Endothelial cell of umbilical vein (primary cell): ENCODE measurements around the gene SYDE1. TPM values are rescaled to one million over a fixed set of nuclear protein-coding genes. Genes with fewer than 3 reads are reported as not detected.

Experiments
- BruUV-seq: library from RNA; stranded (reverse); fragments of 400-500 nt; replicated peaks from 2 replicates; lab custom pipeline; 2021; lab: Mats Ljungman, UMichigan
- CTCF ChIA-PET: fragments of 300-600, 350-600 bp; sonication (Branson Sonifier 250); formaldehyde crosslinking; loops from one replicate; lab custom pipeline; 2021; ENCODE audit warnings: antibody characterized with exemption, inconsistent platforms; lab: Charles Lee
- POLR2A ChIA-PET: fragments of 300-600, 350-600 bp; sonication (Branson Sonifier 250); formaldehyde crosslinking; loops from one replicate; lab custom pipeline; 2021; ENCODE audit warnings: antibody characterized with exemption, inconsistent platforms; lab: Charles Lee
- DNase-seq: peaks from one replicate; pipeline ENCODE4 v3.0.0-alpha.2; 2011; ENCODE audit warnings: low read depth, low spot score
- FAIRE-seq: peaks from 2 replicates; lab custom pipeline; 2011; peaks lifted over from hg19 to GRCh38; lab: Jason Lieb, UNC
- H2AFZ ChIP-seq: 2 replicates; pipeline ENCODE4 v1.6.0; 2012; ENCODE audit warnings: low read depth, low read length, control low read depth, inconsistent platforms
- H3K27ac ChIP-seq: 2 replicates; pipeline ENCODE4 v1.5.1; 2011; ENCODE audit warnings: low read depth, mild to moderate bottlenecking, control low read depth, low read length, moderate library complexity; ENCODE audit not compliant: insufficient read depth
- H3K27me3 ChIP-seq, 2 experiments: 2 replicates each; pipeline versions ENCODE4 v1.6.0 to v1.6.1; 2011; ENCODE audit warnings: low read length in 2 of 2, mixed read lengths in 1 of 2; ENCODE audit not compliant: control insufficient read depth in 2 of 2, insufficient read depth in 2 of 2
- H3K36me3 ChIP-seq, 2 experiments: 2 replicates in 1 of 2; 3 replicates in 1 of 2; pipeline ENCODE4 v1.5.1; 2011; ENCODE audit warnings: low read length in 2 of 2, mild to moderate bottlenecking in 1 of 2, moderate library complexity in 1 of 2; ENCODE audit not compliant: control insufficient read depth in 2 of 2, insufficient read depth in 2 of 2; ENCODE audit errors: extremely low read depth in 1 of 2
- H3K4me1 ChIP-seq: 3 replicates; pipeline ENCODE4 v1.5.1; 2011; ENCODE audit warnings: mild to moderate bottlenecking, low read length; ENCODE audit not compliant: control insufficient read depth, insufficient read depth; ENCODE audit errors: extremely low read depth
- H3K4me2 ChIP-seq: 2 replicates; pipeline ENCODE4 v1.6.1; 2011; ENCODE audit warnings: low read length, control low read depth, mixed read lengths; ENCODE audit not compliant: insufficient read depth
- H3K4me3 ChIP-seq, 3 experiments: fragments of 200-600 bp in 1 of 3; sonication (generic), shearing (Covaris generic) in 1 of 3; replicated peaks in 1 of 3; 2 replicates each; pipeline ENCODE4 v1.5.1; 2011 to 2016; ENCODE audit warnings: control low read depth in 3 of 3, low read length in 3 of 3, mild to moderate bottlenecking in 2 of 3, inconsistent platforms in 1 of 3, low read depth in 1 of 3, moderate library complexity in 1 of 3; ENCODE audit not compliant: insufficient read depth in 1 of 3
- H3K79me2 ChIP-seq: 2 replicates; pipeline ENCODE4 v1.6.0; 2012; ENCODE audit warnings: low read length, inconsistent platforms; ENCODE audit not compliant: control insufficient read depth, insufficient read depth
- H3K9ac ChIP-seq: replicated peaks from 2 replicates; pipeline ENCODE3; 2011; ENCODE audit warnings: low read length, control low read depth; ENCODE audit not compliant: insufficient read depth; ENCODE audit errors: extremely low read depth
- H3K9me1 ChIP-seq: replicated peaks from 3 replicates; pipeline ENCODE4 v1.6.0; 2011; ENCODE audit warnings: mild to moderate bottlenecking, low read length; ENCODE audit not compliant: control insufficient read depth, insufficient read depth; ENCODE audit errors: extremely low read depth
- H3K9me3 ChIP-seq: replicated peaks from 2 replicates; pipeline ENCODE4 v1.5.1; 2012; ENCODE audit warnings: low read length, inconsistent platforms; ENCODE audit not compliant: control insufficient read depth, insufficient read depth
- H4K20me1 ChIP-seq: replicated peaks from 2 replicates; pipeline ENCODE3; 2011; ENCODE audit warnings: mild to moderate bottlenecking, low read length; ENCODE audit not compliant: control insufficient read depth, insufficient read depth; ENCODE audit errors: extremely low read depth
- CTCF ChIP-seq, 2 donors: IDR thresholded peaks; 1 replicate in 1 of 2; 2 replicates in 1 of 2; pipeline ENCODE4 v1.5.1; 2011; ENCODE audit warnings: low read length in 2 of 2, mild to moderate bottlenecking in 2 of 2, moderate library complexity in 2 of 2, control low read depth in 1 of 2, inconsistent platforms in 1 of 2, low read depth in 1 of 2; ENCODE audit not compliant: insufficient read depth in 1 of 2; ENCODE audit errors: extremely low read depth in 1 of 2
- EZH2 ChIP-seq: IDR thresholded peaks from 2 replicates; pipeline ENCODE4 v1.6.1; 2012; ENCODE audit warnings: borderline replicate concordance, low read depth, mild to moderate bottlenecking, moderate library complexity, low read length, inconsistent platforms; ENCODE audit not compliant: severe bottlenecking
- FOS ChIP-seq: IDR thresholded peaks from 2 replicates; pipeline ENCODE4 v1.6.1; 2011; ENCODE audit warnings: mild to moderate bottlenecking, low read length, moderate library complexity, borderline replicate concordance; ENCODE audit not compliant: insufficient read depth
- GATA2 ChIP-seq: IDR thresholded peaks from 2 replicates; pipeline ENCODE4 v1.7.0; 2011; ENCODE audit warnings: low read depth, mild to moderate bottlenecking, moderate library complexity, mixed read lengths, low read length; ENCODE audit not compliant: insufficient read length, insufficient read depth
- JUN ChIP-seq: IDR thresholded peaks from 2 replicates; pipeline ENCODE4 v1.6.1; 2011; ENCODE audit warnings: borderline replicate concordance, low read depth; ENCODE audit not compliant: insufficient read length, insufficient read depth
- MAX ChIP-seq: IDR thresholded peaks from 2 replicates; pipeline ENCODE4 v1.6.1; 2011; ENCODE audit not compliant: insufficient read depth, insufficient read length
- MYC ChIP-seq: IDR thresholded peaks from one replicate; pipeline ENCODE4 v1.6.1; 2011; ENCODE audit warnings: mild to moderate bottlenecking, low read depth, low read length
- POLR2A ChIP-seq: IDR thresholded peaks from 2 replicates; pipeline ENCODE4 v1.6.1; 2012; ENCODE audit warnings: low read depth, mild to moderate bottlenecking, control low read depth, low read length
- POLR2AphosphoS5 ChIP-seq: IDR thresholded peaks from 2 replicates; pipeline ENCODE4 v1.6.1; 2012; ENCODE audit warnings: low read depth, mild to moderate bottlenecking, control low read depth, low read length, moderate library complexity; ENCODE audit not compliant: insufficient read depth
- dilution Hi-C: fragments of 300-500 bp; cut with MboI; formaldehyde crosslinking; loops from one replicate; pipeline ENCODE4 v1.15.0; 2019; ENCODE audit warnings: low sequenced_read_pairs; ENCODE audit not compliant: extremely low pct_ligation_motif_present
- intact Hi-C: fragments of 100-400 bp; cut with micrococcal nuclease; formaldehyde crosslinking; loops from one replicate; pipeline ENCODE4 v1.10.0; 2022
- polyA plus RNA-seq, 4 experiments: library from polyadenylated mRNA; depleted of rRNA in 3 of 4; stranded (reverse) in 3 of 4; unstranded in 1 of 4; fragments of >200 nt; gene quantifications; 2 replicates each; pipeline versions ENCODE4 v1.2.1 to v1.2.3, GENCODE V29; 2011 to 2012; ENCODE audit warnings: missing spikeins in 1 of 4
- total RNA-seq: library from RNA; stranded (reverse); gene quantifications from 2 replicates; pipeline ENCODE4 v1.2.3, GENCODE V29; 2021

SYDE1 gene
- total and polyA plus RNA-seq, 2 donors (not counting 3 experiments of a cell fraction or from before 2014, with no cell fraction given) = 33.1 to 35.3 TPM

GRCh38 chr19:15136234-15136954 lies 29.2 kb downstream of the SYDE1 start:
- POLR2A ChIA-PET = no interaction called here
- no peak for FAIRE-seq

More at GRCh38 chr19:15136234-15136954, 29.2 kb downstream of the SYDE1 start:
- TF ChIP-seq MYC (no peak), FOS (no peak), POLR2AphosphoS5 (no peak), POLR2A (no peak), GATA2 (no peak), EZH2 (no peak), CTCF (IDR thresholded peaks at IDR 0.05; ENCODE audit: extremely low read depth in 1 of 2, insufficient read depth in 1 of 2, low read depth in 1 of 2, low read length in 2 of 2) (no peak), MAX (no peak), JUN (no peak)
- Histone ChIP-seq H3K36me3 (no peaks in the 10 kb centered on the region), H3K4me2 (no peak overlapping the region), H3K4me3 (no peak overlapping the region), H3K27ac (no peak overlapping the region), H3K9me1 (no peaks in the 10 kb centered on the region), H3K9ac (no peak overlapping the region), H3K9me3 (no peaks in the 10 kb centered on the region), H4K20me1 (no peaks in the 10 kb centered on the region), H2AFZ (no peak overlapping the region), H3K27me3 (no peaks in the 10 kb centered on the region), H3K4me1 (no peaks in the 10 kb centered on the region), H3K79me2 (no peaks in the 10 kb centered on the region)
- intact Hi-C loops (no loop called here), dilution Hi-C loops (no loop called here)
- BruUV-seq = no TSS peak
- DNase-seq = no peak
- CTCF ChIA-PET = no interaction called here
